Bone marrow (tissue), 2 donors: ENCODE results near the gene PTPN6.

Experiments used
- DNase-seq, 2 donors: peaks; one replicate each; lab custom pipeline; 2025; lab: John Stamatoyannopoulos, UW

PTPN6 gene

GRCh38 chr12:7009512-7009911, 58.4 kb downstream of the PTPN6 start:
- no peak for DNase-seq
